SH-SY5Y (cell line): ENCODE measurements around the gene DDX43.

Source experiments
- GATA2 ChIP-seq: IDR thresholded peaks from 2 replicates; pipeline ENCODE4 v1.6.1; 2011; ENCODE audit warnings: mild to moderate bottlenecking, low read depth, low read length
- GATA3 ChIP-seq: IDR thresholded peaks from 2 replicates; pipeline ENCODE4 v1.6.1; 2011; ENCODE audit warnings: low read depth, mild to moderate bottlenecking, low read length, moderate library complexity

DNA sequence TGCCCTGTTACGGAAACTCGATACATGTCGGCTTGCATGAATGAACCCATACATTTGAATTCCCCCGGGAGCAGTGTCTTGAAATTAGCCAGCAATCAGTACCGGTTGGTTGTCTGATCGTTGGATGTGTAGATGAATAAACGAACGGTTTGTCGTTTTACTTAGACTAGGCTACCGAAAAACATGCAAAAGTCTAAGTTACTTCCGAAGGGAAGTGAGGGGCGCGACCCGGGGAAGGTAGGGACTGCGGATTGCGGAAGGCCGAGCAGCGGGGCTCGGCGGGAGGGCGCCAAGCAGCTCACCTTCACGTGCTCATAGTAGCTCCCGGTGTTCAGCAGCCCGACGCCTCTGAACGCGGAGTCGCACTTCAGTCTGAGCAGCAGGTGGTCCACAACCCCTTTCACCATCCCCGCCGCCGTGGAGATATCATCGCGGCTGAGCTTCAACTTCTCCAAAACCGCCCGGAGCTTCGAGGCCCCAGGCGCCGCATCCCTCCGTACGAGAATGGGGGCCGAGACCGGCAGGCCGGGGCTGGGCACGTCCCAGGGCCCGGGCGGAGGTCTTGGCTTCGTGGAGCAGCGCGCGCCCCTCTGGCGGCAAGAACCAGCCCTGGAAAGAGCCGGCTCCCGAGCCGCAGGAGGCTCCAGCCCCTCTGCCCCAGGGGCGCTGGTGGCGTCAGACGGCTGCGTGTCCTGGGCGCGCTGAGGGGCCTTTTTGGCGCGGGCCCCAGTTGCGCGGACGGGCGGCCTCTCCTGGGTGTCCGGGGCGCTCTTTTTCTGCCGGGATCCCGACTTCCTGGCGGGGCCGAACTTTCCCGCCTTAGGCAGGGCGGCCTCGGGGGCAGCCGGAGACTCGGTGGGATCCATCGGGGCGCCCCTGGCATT lies 56.8 kb downstream of the DDX43 start:
- TF ChIP-seq GATA3 (no peak), GATA2 (no peak)
